Measurements from ENCODE around the gene MAN2B2. TPM values are rescaled to one million over a fixed set of nuclear protein-coding genes. Genes with fewer than 3 reads are reported as not detected.

The MAN2B2 gene
- total and polyA plus RNA-seq, 2 of the 8 experiments (the other 6 are each of a cell fraction or from before 2014, with no cell fraction given), result 3.3 to 4.0 TPM

DNA sequence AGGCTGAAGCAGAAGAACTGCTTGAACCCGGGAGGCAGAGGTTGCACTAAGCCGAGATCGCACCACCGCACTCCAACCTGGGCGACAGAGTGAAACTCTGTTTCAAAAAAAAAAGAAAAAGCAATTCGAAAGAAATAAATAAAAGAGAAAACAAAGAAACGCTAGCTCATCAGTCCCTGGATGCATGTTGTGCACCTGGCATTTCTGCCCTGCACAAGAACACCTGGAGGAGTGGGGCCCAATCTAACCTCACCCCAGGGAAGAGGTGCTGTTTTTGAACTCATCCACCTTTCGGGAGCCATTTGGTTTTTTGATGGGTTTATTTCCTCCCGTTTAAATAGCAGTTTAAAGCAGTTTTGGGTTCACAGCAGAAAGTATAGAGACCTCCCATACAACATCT is 59.8 kb downstream of the MAN2B2 start (continued):
- TF ChIP-seq, protein P1, sequence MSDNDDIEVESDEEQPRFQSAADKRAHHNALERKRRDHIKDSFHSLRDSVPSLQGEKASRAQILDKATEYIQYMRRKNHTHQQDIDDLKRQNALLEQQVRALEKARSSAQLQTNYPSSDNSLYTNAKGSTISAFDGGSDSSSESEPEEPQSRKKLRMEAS (IDR thresholded peaks at IDR 0.05), result no peak
- TF ChIP-seq SP1 (IDR thresholded peaks at IDR 0.05; ENCODE audit: low read depth, low read length) (no peak), KDM5A (IDR thresholded peaks at IDR 0.05; ENCODE audit: low read length) (no peak)
- TF ChIP-seq, protein P2, sequence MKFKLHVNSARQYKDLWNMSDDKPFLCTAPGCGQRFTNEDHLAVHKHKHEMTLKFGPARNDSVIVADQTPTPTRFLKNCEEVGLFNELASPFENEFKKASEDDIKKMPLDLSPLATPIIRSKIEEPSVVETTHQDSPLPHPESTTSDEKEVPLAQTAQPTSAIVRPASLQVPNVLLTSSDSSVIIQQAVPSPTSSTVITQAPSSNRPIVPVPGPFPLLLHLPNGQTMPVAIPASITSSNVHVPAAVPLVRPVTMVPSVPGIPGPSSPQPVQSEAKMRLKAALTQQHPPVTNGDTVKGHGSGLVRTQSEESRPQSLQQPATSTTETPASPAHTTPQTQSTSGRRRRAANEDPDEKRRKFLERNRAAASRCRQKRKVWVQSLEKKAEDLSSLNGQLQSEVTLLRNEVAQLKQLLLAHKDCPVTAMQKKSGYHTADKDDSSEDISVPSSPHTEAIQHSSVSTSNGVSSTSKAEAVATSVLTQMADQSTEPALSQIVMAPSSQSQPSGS (IDR thresholded peaks at IDR 0.05; ENCODE audit: low read length), result no peak

Data from H1 (cell line).